Measurements from ENCODE around the gene CD59.

GRCh38 chr11:33685082-33685481 is 51.1 kb downstream of the CD59 start:
- TF ChIP-seq POLR2A (IDR thresholded peaks at IDR 0.05; ENCODE audit: low read length): no peak
- TF ChIP-seq TFCP2L1 (CRISPR knock-in tag; IDR thresholded peaks at IDR 0.05): no peak
- TF ChIP-seq, protein P1, sequence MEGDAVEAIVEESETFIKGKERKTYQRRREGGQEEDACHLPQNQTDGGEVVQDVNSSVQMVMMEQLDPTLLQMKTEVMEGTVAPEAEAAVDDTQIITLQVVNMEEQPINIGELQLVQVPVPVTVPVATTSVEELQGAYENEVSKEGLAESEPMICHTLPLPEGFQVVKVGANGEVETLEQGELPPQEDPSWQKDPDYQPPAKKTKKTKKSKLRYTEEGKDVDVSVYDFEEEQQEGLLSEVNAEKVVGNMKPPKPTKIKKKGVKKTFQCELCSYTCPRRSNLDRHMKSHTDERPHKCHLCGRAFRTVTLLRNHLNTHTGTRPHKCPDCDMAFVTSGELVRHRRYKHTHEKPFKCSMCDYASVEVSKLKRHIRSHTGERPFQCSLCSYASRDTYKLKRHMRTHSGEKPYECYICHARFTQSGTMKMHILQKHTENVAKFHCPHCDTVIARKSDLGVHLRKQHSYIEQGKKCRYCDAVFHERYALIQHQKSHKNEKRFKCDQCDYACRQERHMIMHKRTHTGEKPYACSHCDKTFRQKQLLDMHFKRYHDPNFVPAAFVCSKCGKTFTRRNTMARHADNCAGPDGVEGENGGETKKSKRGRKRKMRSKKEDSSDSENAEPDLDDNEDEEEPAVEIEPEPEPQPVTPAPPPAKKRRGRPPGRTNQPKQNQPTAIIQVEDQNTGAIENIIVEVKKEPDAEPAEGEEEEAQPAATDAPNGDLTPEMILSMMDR (IDR thresholded peaks at IDR 0.05): no peak
- no peak for TF ChIP-seq MAZ (IDR thresholded peaks at IDR 0.05; ENCODE audit: borderline replicate concordance, low read depth, low read length)
- TF ChIP-seq MYC (IDR thresholded peaks at IDR 0.05; ENCODE audit: borderline replicate concordance, low read length): no peak
- TF ChIP-seq, protein P2, sequence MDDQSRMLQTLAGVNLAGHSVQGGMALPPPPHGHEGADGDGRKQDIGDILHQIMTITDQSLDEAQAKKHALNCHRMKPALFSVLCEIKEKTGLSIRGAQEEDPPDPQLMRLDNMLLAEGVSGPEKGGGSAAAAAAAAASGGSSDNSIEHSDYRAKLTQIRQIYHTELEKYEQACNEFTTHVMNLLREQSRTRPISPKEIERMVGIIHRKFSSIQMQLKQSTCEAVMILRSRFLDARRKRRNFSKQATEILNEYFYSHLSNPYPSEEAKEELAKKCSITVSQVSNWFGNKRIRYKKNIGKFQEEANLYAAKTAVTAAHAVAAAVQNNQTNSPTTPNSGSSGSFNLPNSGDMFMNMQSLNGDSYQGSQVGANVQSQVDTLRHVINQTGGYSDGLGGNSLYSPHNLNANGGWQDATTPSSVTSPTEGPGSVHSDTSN (IDR thresholded peaks at IDR 0.05): no peak
- no peak for TF ChIP-seq HOXA7 (CRISPR knock-in tag; IDR thresholded peaks at IDR 0.05)
- TF ChIP-seq EP300 (IDR thresholded peaks at IDR 0.05): no peak
- TF ChIP-seq, protein P3, sequence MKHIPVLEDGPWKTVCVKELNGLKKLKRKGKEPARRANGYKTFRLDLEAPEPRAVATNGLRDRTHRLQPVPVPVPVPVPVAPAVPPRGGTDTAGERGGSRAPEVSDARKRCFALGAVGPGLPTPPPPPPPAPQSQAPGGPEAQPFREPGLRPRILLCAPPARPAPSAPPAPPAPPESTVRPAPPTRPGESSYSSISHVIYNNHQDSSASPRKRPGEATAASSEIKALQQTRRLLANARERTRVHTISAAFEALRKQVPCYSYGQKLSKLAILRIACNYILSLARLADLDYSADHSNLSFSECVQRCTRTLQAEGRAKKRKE (CRISPR knock-in tag; IDR thresholded peaks at IDR 0.05; ENCODE audit: low read depth): no peak

All from A549 (cell line).